GM23248 (cell line): ENCODE measurements around the gene FOXJ2.

Experiments
- EZH2 ChIP-seq: fragments of 200-600 bp; sonication (generic); IDR thresholded peaks from 2 replicates; pipeline ENCODE4 v1.6.1; 2018; ENCODE audit warnings: antibody characterized with exemption, mild to moderate bottlenecking; ENCODE audit not compliant: insufficient read depth, poor library complexity, severe bottlenecking
- EZH2phosphoT487 ChIP-seq: fragments of 200-600 bp; sonication (generic); IDR thresholded peaks from 2 replicates; pipeline ENCODE4 v1.6.1; 2018; ENCODE audit warnings: antibody characterized with exemption, moderate library complexity, mild to moderate bottlenecking, low read depth; ENCODE audit not compliant: insufficient read depth

DNA sequence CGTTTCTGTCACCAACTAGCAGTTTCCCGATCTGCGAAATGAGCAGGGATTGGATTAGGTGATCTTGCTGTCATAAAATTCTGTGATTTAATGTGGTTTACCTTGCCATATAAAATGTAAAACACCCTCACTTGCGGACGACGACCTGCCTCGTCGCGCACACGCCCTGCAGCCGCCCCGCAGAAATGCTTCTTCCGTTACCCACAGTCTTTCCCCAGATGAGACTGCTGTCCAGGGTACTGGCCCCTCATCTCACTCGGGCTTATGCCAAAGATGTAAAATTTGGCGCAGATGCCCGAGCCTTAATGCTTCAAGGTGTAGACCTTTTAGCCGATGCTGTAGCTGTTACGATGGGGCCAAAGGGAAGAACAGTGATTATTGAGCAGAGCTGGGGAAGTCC lies 17.7 kb upstream of the FOXJ2 start:
- no peak for TF ChIP-seq EZH2
- TF ChIP-seq EZH2phosphoT487, result no peak
